ENCODE results near the gene RFX1.

RFX1 gene

GRCh38 chr19:13959141-13959961 lies 46.8 kb downstream of the RFX1 start:
- H3K27ac ChIP-seq: no peak overlapping the region
- no peaks in the 10 kb centered on the region for H3K9me3 ChIP-seq
- no peak overlapping the region for H3K4me3 ChIP-seq (ENCODE audit: low read depth in 1 of 2, low read length in 1 of 2)
- TF ChIP-seq, protein P1, sequence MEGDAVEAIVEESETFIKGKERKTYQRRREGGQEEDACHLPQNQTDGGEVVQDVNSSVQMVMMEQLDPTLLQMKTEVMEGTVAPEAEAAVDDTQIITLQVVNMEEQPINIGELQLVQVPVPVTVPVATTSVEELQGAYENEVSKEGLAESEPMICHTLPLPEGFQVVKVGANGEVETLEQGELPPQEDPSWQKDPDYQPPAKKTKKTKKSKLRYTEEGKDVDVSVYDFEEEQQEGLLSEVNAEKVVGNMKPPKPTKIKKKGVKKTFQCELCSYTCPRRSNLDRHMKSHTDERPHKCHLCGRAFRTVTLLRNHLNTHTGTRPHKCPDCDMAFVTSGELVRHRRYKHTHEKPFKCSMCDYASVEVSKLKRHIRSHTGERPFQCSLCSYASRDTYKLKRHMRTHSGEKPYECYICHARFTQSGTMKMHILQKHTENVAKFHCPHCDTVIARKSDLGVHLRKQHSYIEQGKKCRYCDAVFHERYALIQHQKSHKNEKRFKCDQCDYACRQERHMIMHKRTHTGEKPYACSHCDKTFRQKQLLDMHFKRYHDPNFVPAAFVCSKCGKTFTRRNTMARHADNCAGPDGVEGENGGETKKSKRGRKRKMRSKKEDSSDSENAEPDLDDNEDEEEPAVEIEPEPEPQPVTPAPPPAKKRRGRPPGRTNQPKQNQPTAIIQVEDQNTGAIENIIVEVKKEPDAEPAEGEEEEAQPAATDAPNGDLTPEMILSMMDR (IDR thresholded peaks at IDR 0.05): no peak
- no peaks in the 10 kb centered on the region for H3K4me1 ChIP-seq (ENCODE audit: control insufficient read depth in 1 of 2, insufficient read depth in 1 of 2, low read depth in 1 of 2, low read length in 1 of 2)
- H3K36me3 ChIP-seq: peaks cover 99% of the 10 kb centered on the region
- H3K27me3 ChIP-seq: no peaks in the 10 kb centered on the region

DNA sequence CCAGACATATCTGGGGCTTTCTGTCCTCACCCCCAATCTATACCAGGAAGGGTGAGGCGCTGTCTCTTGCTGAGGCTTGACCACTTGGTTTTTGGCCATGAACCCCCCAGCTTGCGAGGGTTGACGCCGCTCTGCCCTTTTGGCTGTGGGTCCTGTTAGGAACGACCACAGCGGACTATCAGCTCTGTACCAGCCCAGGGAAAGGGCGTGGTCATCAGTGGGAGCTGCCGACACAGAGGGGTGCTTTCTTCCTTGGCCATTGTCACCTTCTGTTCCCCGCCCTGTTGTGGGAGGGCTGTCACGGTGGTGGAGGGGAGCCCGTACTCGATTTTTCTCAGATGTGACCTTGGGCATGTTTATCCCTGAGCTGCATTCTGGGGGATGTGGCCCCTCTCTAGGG lies 48.1 kb downstream of the RFX1 start:
- H3K9me3 ChIP-seq: no peaks in the 10 kb centered on the region

GRCh38 chr19:13957051-13957450 lies 49.1 kb downstream of the RFX1 start:
- H3K4me1 ChIP-seq (ENCODE audit: control insufficient read depth in 1 of 2, insufficient read depth in 1 of 2, low read depth in 1 of 2, low read length in 1 of 2): peaks cover 11 to 15% of the 10 kb centered on the region in 2 experiments
- no peak overlapping the region for H3K4me3 ChIP-seq (ENCODE audit: low read depth in 1 of 2, low read length in 1 of 2)
- no peaks in the 10 kb centered on the region for H3K9me3 ChIP-seq
- peaks cover 80% of the 10 kb centered on the region for H3K36me3 ChIP-seq
- H3K27ac ChIP-seq: no peak overlapping the region
- TF ChIP-seq, protein P1 (IDR thresholded peaks at IDR 0.05): no peak
- no peaks in the 10 kb centered on the region for H3K27me3 ChIP-seq

More for the DNA sequence above, 48.1 kb downstream of the RFX1 start:
- H3K4me1 ChIP-seq (ENCODE audit: control insufficient read depth in 1 of 2, insufficient read depth in 1 of 2, low read depth in 1 of 2, low read length in 1 of 2): peaks cover 8 to 13% of the 10 kb centered on the region in 2 experiments
- H3K36me3 ChIP-seq: peaks cover 90% of the 10 kb centered on the region
- TF ChIP-seq, protein P1 (IDR thresholded peaks at IDR 0.05): no peak
- H3K4me3 ChIP-seq (ENCODE audit: low read depth in 1 of 2, low read length in 1 of 2): no peak overlapping the region
- no peak overlapping the region for H3K27ac ChIP-seq
- no peaks in the 10 kb centered on the region for H3K27me3 ChIP-seq

DNA sequence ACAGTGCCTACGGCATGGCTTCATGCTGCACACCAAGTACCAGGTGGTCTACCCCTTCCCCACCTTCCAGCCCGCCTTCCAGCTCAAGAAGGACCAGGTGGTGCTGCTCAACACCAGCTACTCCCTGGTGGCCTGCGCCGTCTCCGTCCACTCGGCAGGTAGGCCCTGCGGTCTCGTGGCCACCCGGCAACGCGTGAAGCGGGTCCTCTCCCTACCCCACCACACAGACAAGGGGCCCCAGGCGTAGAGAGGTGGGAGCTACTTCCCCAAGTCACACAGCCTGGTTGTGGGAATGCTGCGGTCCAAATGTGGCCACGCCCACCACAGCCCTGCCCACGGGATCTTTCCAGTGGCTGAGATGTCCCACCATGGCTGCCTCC lies 49.8 kb downstream of the RFX1 start:
- Histone ChIP-seq H3K36me3 (peaks cover 73% of the 10 kb centered on the region), H3K27ac (no peak overlapping the region), H3K4me1 (ENCODE audit: control insufficient read depth in 1 of 2, insufficient read depth in 1 of 2, low read depth in 1 of 2, low read length in 1 of 2) (peaks cover 17 to 21% of the 10 kb centered on the region in 2 experiments), H3K27me3 (no peaks in the 10 kb centered on the region), H3K4me3 (ENCODE audit: low read depth in 1 of 2, low read length in 1 of 2) (no peak overlapping the region), H3K9me3 (no peaks in the 10 kb centered on the region)
- TF ChIP-seq, protein P1 (IDR thresholded peaks at IDR 0.05): no peak

DNA sequence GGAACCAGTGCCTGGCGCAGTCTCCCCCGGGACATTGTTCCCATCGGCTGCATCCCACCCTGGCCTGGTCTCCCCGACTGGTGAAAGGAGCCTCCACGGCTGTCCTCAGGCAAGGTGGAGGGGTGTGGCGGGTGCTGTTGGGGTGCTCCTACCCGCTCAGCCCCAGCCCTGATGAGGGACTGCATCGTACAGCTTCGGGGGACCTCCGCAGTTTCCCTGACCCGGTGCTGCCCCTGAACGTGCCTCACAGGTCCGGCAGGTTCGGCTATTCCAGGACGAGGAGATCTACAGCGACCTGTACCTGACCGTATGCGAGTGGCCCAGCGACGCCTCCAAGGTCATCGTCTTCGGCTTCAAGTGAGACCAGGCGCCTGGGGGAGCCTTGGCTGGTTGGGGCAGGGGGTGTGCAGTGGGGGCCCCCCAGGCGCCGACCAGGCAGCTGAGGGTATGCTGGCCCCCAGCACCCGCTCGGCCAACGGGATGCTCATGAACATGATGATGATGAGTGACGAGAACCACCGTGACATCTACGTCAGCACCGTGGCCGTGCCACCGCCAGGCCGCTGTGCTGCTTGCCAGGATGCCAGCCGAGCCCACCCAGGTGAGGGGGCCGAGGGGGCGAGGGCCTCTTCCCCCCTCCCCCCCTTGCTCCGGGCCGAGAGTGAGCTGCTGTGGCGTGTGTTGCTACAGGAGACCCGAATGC lies 50.3 kb downstream of the RFX1 start:
- TF ChIP-seq, protein P1 (IDR thresholded peaks at IDR 0.05): no peak
- H3K9me3 ChIP-seq: no peaks in the 10 kb centered on the region
- no peak overlapping the region for H3K4me3 ChIP-seq (ENCODE audit: low read depth in 1 of 2, low read length in 1 of 2)
- no peaks in the 10 kb centered on the region for H3K27me3 ChIP-seq
- peaks cover 68% of the 10 kb centered on the region for H3K36me3 ChIP-seq
- peaks cover 17 to 21% of the 10 kb centered on the region in 2 experiments for H3K4me1 ChIP-seq (ENCODE audit: control insufficient read depth in 1 of 2, insufficient read depth in 1 of 2, low read depth in 1 of 2, low read length in 1 of 2)
- H3K27ac ChIP-seq: no peak overlapping the region
